Stimulated activated CD4-positive, alpha-beta T cell treated with anti-CD3 and anti-CD28 coated beads, Interleukin-1b, Interleukin-23, amount 100 ng/mL, for 4 hours (primary cell): Measurements from ENCODE around the gene SFMBT1.
"Not testable (repeated sequence)": the region's sequence is repeated elsewhere in the genome, so short reads cannot be mapped to it uniquely, and the experiment has no call there.

ENCODE experiments used
- DNase-seq, 2 donors: peaks; one replicate each; pipeline ENCODE4 v3.0.0-alpha.2; 2020; ENCODE audit warnings: low read depth in 2 of 2

SFMBT1 gene

GRCh38 chr3:53035825-53036619 is 9.9 kb downstream of the SFMBT1 start:
- DNase-seq, result no peak

- not testable (repeated sequence) for DNase-seq
These were observed 10.9 kb downstream of the SFMBT1 start for GRCh38 chr3:53035018-53035417.

- DNase-seq, result not testable (repeated sequence)
These were observed 11.5 kb downstream of the SFMBT1 start for GRCh38 chr3:53034411-53034810.

- no peak for DNase-seq
These were observed 13.3 kb downstream of the SFMBT1 start for GRCh38 chr3:53032609-53033008.

GRCh38 chr3:53030619-53031449 is 15.0 kb downstream of the SFMBT1 start:
- DNase-seq, result peak; percentile 19 to 32

GRCh38 chr3:53028641-53029040 is 17.2 kb downstream of the SFMBT1 start:
- DNase-seq, result no peak

GRCh38 chr3:53027254-53027844 is 18.5 kb downstream of the SFMBT1 start:
- no peak for DNase-seq

- DNase-seq, result no peak
These were observed 19.3 kb downstream of the SFMBT1 start for GRCh38 chr3:53026382-53027162.

GRCh38 chr3:53024315-53024714 is 21.6 kb downstream of the SFMBT1 start:
- no peak for DNase-seq

- no peak for DNase-seq
These were observed 22.6 kb downstream of the SFMBT1 start for GRCh38 chr3:53023072-53023823.

- no peak for DNase-seq
These were observed 23.2 kb downstream of the SFMBT1 start for GRCh38 chr3:53022647-53023046.

- no peak for DNase-seq
These were observed 29.6 kb downstream of the SFMBT1 start for GRCh38 chr3:53016236-53016635.

GRCh38 chr3:53011324-53011723 is 34.5 kb downstream of the SFMBT1 start:
- DNase-seq, result no peak

- DNase-seq, result no peak
These were observed 35.9 kb downstream of the SFMBT1 start for GRCh38 chr3:53009826-53010539.

GRCh38 chr3:53008932-53009331 is 36.9 kb downstream of the SFMBT1 start:
- DNase-seq, result no peak

GRCh38 chr3:53005854-53006513 is 39.9 kb downstream of the SFMBT1 start:
- no peak for DNase-seq

- no peak for DNase-seq
These were observed 40.5 kb downstream of the SFMBT1 start for GRCh38 chr3:53005338-53005737.

- no peak for DNase-seq
These were observed 42.6 kb downstream of the SFMBT1 start for GRCh38 chr3:53003320-53003719.

GRCh38 chr3:52998771-52999513 is 46.9 kb downstream of the SFMBT1 start:
- DNase-seq, result no peak
